HEK293 (cell line): Measurements from ENCODE around the gene IFFO2.

Experiments
- CTCF ChIA-PET: fragments of 350-600 bp; formaldehyde crosslinking; extraction: SDS; loops from one replicate; lab custom pipeline; 2021; ENCODE audit warnings: antibody characterized with exemption; lab: Yijun Ruan, JAX
- POLR2A ChIA-PET: fragments of 300-600 bp; formaldehyde crosslinking; extraction: SDS; loops from one replicate; lab custom pipeline; 2020; ENCODE audit warnings: antibody characterized with exemption, inconsistent platforms; lab: Yijun Ruan, JAX
- H3K27ac ChIP-seq: fragments of 200-500 bp; sonication (Bioruptor generic); 2 replicates; pipeline ENCODE4 v1.5.1; 2014; ENCODE audit warnings: low read depth, low read length, control low read depth, inconsistent platforms; ENCODE audit errors: extremely low read depth
- H3K36me3 ChIP-seq, 2 experiments: fragments of 200-500 bp in 1 of 2; sonication (Bioruptor generic) in 1 of 2; 1 replicate in 1 of 2; 2 replicates in 1 of 2; pipeline ENCODE4 v1.5.1; 2014 to 2017; ENCODE audit warnings: inconsistent platforms in 2 of 2, low read length in 2 of 2; ENCODE audit not compliant: control insufficient read depth in 2 of 2, insufficient read depth in 1 of 2
- H3K4me1 ChIP-seq: fragments of 200-500 bp; sonication (Bioruptor generic); 2 replicates; pipeline ENCODE4 v1.5.1; 2014; ENCODE audit warnings: mild to moderate bottlenecking, low read length, inconsistent platforms; ENCODE audit not compliant: control insufficient read depth, insufficient read depth
- H3K4me3 ChIP-seq: 2 replicates; pipeline ENCODE4 v1.5.1; 2011; ENCODE audit warnings: low read depth, mild to moderate bottlenecking, control low read depth, low read length, moderate library complexity
- H3K9me3 ChIP-seq: fragments of 200-500 bp; sonication (Bioruptor generic); 2 replicates; pipeline ENCODE4 v1.5.1; 2014; ENCODE audit warnings: low read depth, low read length, inconsistent platforms; ENCODE audit not compliant: control insufficient read depth, insufficient read depth
- BCL11B ChIP-seq: fragments of 450-650 bp; formaldehyde crosslinking; IDR thresholded peaks from 2 replicates; pipeline ENCODE4 v1.5.1; 2016; ENCODE audit warnings: low read depth, missing biosample characterization, missing genetic modification characterization
- FEZF1 ChIP-seq: fragments of 450-650 bp; formaldehyde crosslinking; IDR thresholded peaks from 2 replicates; pipeline ENCODE4 v1.5.1; 2016; ENCODE audit warnings: missing biosample characterization, missing genetic modification characterization
- GLIS1 ChIP-seq: fragments of 450-650 bp; formaldehyde crosslinking; IDR thresholded peaks from 2 replicates; pipeline ENCODE4 v1.5.1; 2016; ENCODE audit warnings: missing biosample characterization, missing genetic modification characterization
- HOXC10 ChIP-seq: sonication (generic); formaldehyde crosslinking; IDR thresholded peaks from 2 replicates; pipeline ENCODE4 v1.8.1; 2023; ENCODE audit warnings: mild to moderate bottlenecking, missing genetic modification reagents
- IKZF3 ChIP-seq: fragments of 450-650 bp; IDR thresholded peaks from 2 replicates; pipeline ENCODE4 v1.5.0; 2018; ENCODE audit warnings: missing biosample characterization, mild to moderate bottlenecking, missing genetic modification characterization, moderate library complexity
- MYNN ChIP-seq: fragments of 450-650 bp; formaldehyde crosslinking; IDR thresholded peaks from 2 replicates; pipeline ENCODE4 v1.5.1; 2016; ENCODE audit warnings: missing biosample characterization, missing genetic modification characterization, borderline replicate concordance
- PRDM10 ChIP-seq: fragments of 450-650 bp; formaldehyde crosslinking; IDR thresholded peaks from 2 replicates; pipeline ENCODE4 v1.5.1; 2016; ENCODE audit warnings: missing biosample characterization, missing genetic modification characterization
- REPIN1 ChIP-seq: fragments of 450-650 bp; formaldehyde crosslinking; IDR thresholded peaks from 2 replicates; pipeline ENCODE4 v1.5.1; 2017; ENCODE audit warnings: missing biosample characterization, missing genetic modification characterization, low read depth
- SCRT1 ChIP-seq: fragments of 450-650 bp; formaldehyde crosslinking; IDR thresholded peaks from 2 replicates; pipeline ENCODE4 v1.5.1; 2016; ENCODE audit warnings: missing biosample characterization, missing genetic modification characterization, borderline replicate concordance
- SP3 ChIP-seq: fragments of 450-650 bp; formaldehyde crosslinking; IDR thresholded peaks from 2 replicates; pipeline ENCODE4 v1.5.1; 2016; ENCODE audit warnings: missing biosample characterization, missing genetic modification characterization
- ZBTB17 ChIP-seq: fragments of 450-650 bp; formaldehyde crosslinking; IDR thresholded peaks from 2 replicates; pipeline ENCODE4 v1.5.1; 2016; ENCODE audit warnings: missing biosample characterization, missing genetic modification characterization
- ZBTB20 ChIP-seq: fragments of 450-650 bp; formaldehyde crosslinking; IDR thresholded peaks from 2 replicates; pipeline ENCODE4 v1.5.1; 2016; ENCODE audit warnings: missing biosample characterization, missing genetic modification characterization
- ZBTB21 ChIP-seq: fragments of 450-650 bp; formaldehyde crosslinking; IDR thresholded peaks from 2 replicates; pipeline ENCODE4 v1.5.1; 2017; ENCODE audit warnings: missing biosample characterization, missing genetic modification characterization
- ZBTB48 ChIP-seq: fragments of 450-650 bp; formaldehyde crosslinking; IDR thresholded peaks from 2 replicates; pipeline ENCODE4 v1.5.1; 2016; ENCODE audit warnings: missing biosample characterization, missing genetic modification characterization
- ZBTB8A ChIP-seq: fragments of 450-650 bp; formaldehyde crosslinking; IDR thresholded peaks from 2 replicates; pipeline ENCODE4 v1.5.1; 2016; ENCODE audit warnings: missing biosample characterization, missing genetic modification characterization
- ZEB2 ChIP-seq: fragments of 450-650 bp; formaldehyde crosslinking; IDR thresholded peaks from 2 replicates; pipeline ENCODE4 v1.5.1; 2016; ENCODE audit warnings: missing biosample characterization, missing genetic modification characterization
- ZFP37 ChIP-seq: fragments of 450-650 bp; formaldehyde crosslinking; IDR thresholded peaks from 2 replicates; pipeline ENCODE4 v1.5.1; 2016; ENCODE audit warnings: missing biosample characterization, missing genetic modification characterization
- ZFP69B ChIP-seq: fragments of 450-650 bp; formaldehyde crosslinking; IDR thresholded peaks from 2 replicates; pipeline ENCODE4 v1.5.1; 2016; ENCODE audit warnings: missing biosample characterization, missing genetic modification characterization
- ZIC2 ChIP-seq: fragments of 450-650 bp; formaldehyde crosslinking; IDR thresholded peaks from 2 replicates; pipeline ENCODE4 v1.5.1; 2016; ENCODE audit warnings: missing biosample characterization, missing genetic modification characterization
- ZNF138 ChIP-seq: fragments of 450-650 bp; formaldehyde crosslinking; IDR thresholded peaks from 2 replicates; pipeline ENCODE4 v1.5.1; 2016; ENCODE audit warnings: missing biosample characterization, missing genetic modification characterization, borderline replicate concordance
- ZNF248 ChIP-seq: fragments of 450-650 bp; formaldehyde crosslinking; IDR thresholded peaks from 2 replicates; pipeline ENCODE4 v1.5.1; 2017; ENCODE audit warnings: missing biosample characterization, missing genetic modification characterization
- ZNF26 ChIP-seq: fragments of 450-650 bp; formaldehyde crosslinking; IDR thresholded peaks from 2 replicates; pipeline ENCODE4 v1.5.1; 2016; ENCODE audit warnings: missing biosample characterization, missing genetic modification characterization
- ZNF501 ChIP-seq: fragments of 450-650 bp; formaldehyde crosslinking; IDR thresholded peaks from 2 replicates; pipeline ENCODE4 v1.5.1; 2016; ENCODE audit warnings: missing biosample characterization, missing genetic modification characterization
- ZNF561 ChIP-seq: fragments of 450-650 bp; IDR thresholded peaks from 2 replicates; pipeline ENCODE4 v1.5.1; 2018; ENCODE audit warnings: missing biosample characterization, missing genetic modification characterization, borderline replicate concordance
- ZNF629 ChIP-seq: fragments of 450-650 bp; formaldehyde crosslinking; IDR thresholded peaks from 2 replicates; pipeline ENCODE4 v1.5.1; 2017; ENCODE audit warnings: missing biosample characterization, missing genetic modification characterization
- ZNF658 ChIP-seq: fragments of 450-650 bp; formaldehyde crosslinking; IDR thresholded peaks from 2 replicates; pipeline ENCODE4; 2016; ENCODE audit warnings: missing biosample characterization, missing genetic modification characterization
- ZNF692 ChIP-seq: fragments of 450-650 bp; formaldehyde crosslinking; IDR thresholded peaks from 2 replicates; pipeline ENCODE4 v1.5.1; 2016; ENCODE audit warnings: missing biosample characterization, missing genetic modification characterization
- ZNF777 ChIP-seq: fragments of 450-650 bp; formaldehyde crosslinking; IDR thresholded peaks from 2 replicates; pipeline ENCODE4 v1.5.1; 2017; ENCODE audit warnings: missing biosample characterization, missing genetic modification characterization, borderline replicate concordance
- ZNF843 ChIP-seq: fragments of 450-650 bp; formaldehyde crosslinking; IDR thresholded peaks from 2 replicates; pipeline ENCODE4 v1.5.1; 2016; ENCODE audit warnings: missing biosample characterization, missing genetic modification characterization
- ZSCAN30 ChIP-seq: fragments of 450-650 bp; IDR thresholded peaks from 2 replicates; pipeline ENCODE4 v1.5.1; 2018; ENCODE audit warnings: missing biosample characterization, mild to moderate bottlenecking, missing genetic modification characterization, moderate library complexity

IFFO2 gene

GRCh38 chr1:18941221-18942141 is 15.0 kb downstream of the IFFO2 start:
- peaks cover 21% of the 10 kb centered on the region for H3K4me1 ChIP-seq
- ChIA-PET CTCF (interaction anchor here (0.5 to 2.3 kb wide), 3 partner anchors 28 to 34 kb away, joined by 3 to 11 read pairs (median 4); no protein-coding TSS in a partner anchor), POLR2A (no interaction called here)
- TF ChIP-seq ZNF561 (tag by site-specific recombination) (no peak), ZNF26 (tag by site-specific recombination) (no peak), IKZF3 (tag by site-specific recombination) (peak; percentile 12; the same call in 1 of the 2 replicates), ZBTB17 (tag by site-specific recombination) (0 out of 2 replicates have a peak, but pooled peaks have one; percentile 34), REPIN1 (tag by site-specific recombination) (no peak), SP3 (tag by site-specific recombination) (no peak), FEZF1 (no peak), PRDM10 (tag by site-specific recombination) (peak; percentile 69), ZBTB20 (peak; percentile 26; the same call in 1 of the 2 replicates), ZBTB21 (tag by site-specific recombination) (peak; percentile 84), ZNF658 (tag by site-specific recombination) (no peak), ZIC2 (peak; percentile 62), ZFP69B (tag by site-specific recombination) (0 out of 2 replicates have a peak, but pooled peaks have one; percentile 44), SCRT1 (no peak), ZNF777 (tag by site-specific recombination) (no peak), ZBTB8A (tag by site-specific recombination) (no peak), ZEB2 (tag by site-specific recombination) (peak; percentile 38; the same call in 1 of the 2 replicates), GLIS1 (tag by site-specific recombination) (peak; percentile 89), HOXC10 (no peak), ZNF138 (tag by site-specific recombination) (no peak), ZNF501 (tag by site-specific recombination) (0 out of 2 replicates have a peak, but pooled peaks have one; percentile 10), ZNF629 (tag by site-specific recombination) (peak; percentile 94), ZNF692 (tag by site-specific recombination) (peak; percentile 64), ZSCAN30 (tag by site-specific recombination) (no peak), MYNN (no peak), ZNF248 (tag by site-specific recombination) (no peak), ZFP37 (tag by site-specific recombination) (no peak), ZNF843 (no peak), BCL11B (tag by site-specific recombination) (no peak), ZBTB48 (tag by site-specific recombination) (peak; percentile 53; the same call in 1 of the 2 replicates)
- H3K27ac ChIP-seq = peak overlapping the region; percentile 7; the same call in 1 of the 2 replicates
- H3K4me3 ChIP-seq = no peak overlapping the region
- H3K36me3 ChIP-seq = peaks cover 0 to 4% of the 10 kb centered on the region in 2 experiments; a peak in 1 of 3 replicates
- no peaks in the 10 kb centered on the region for H3K9me3 ChIP-seq
